Nephron (organoid): ENCODE measurements around the gene HSPG2.
"Not testable (repeated sequence)": the region's sequence is repeated elsewhere in the genome, so short reads cannot be mapped to it uniquely, and the experiment has no call there.

Experiments used
- H3K27ac Mint-ChIP-seq, 3 experiments: 2 replicates each; pipeline ENCODE4 v1.8.0; 2020; ENCODE audit warnings: mixed read lengths in 3 of 3, mild to moderate bottlenecking in 2 of 3, moderate library complexity in 1 of 3
- H3K27me3 Mint-ChIP-seq: 2 replicates; pipeline ENCODE4 v1.8.0; 2021; ENCODE audit warnings: low read depth, mild to moderate bottlenecking, moderate library complexity, mixed read lengths
- H3K36me3 Mint-ChIP-seq: 2 replicates; pipeline ENCODE4 v1.8.0; 2020; ENCODE audit warnings: low read depth, mixed read lengths
- H3K4me1 Mint-ChIP-seq: 2 replicates; pipeline ENCODE4 v1.8.0; 2020; ENCODE audit warnings: mixed read lengths
- H3K4me3 Mint-ChIP-seq, 3 experiments: 2 replicates each; pipeline ENCODE4 v1.8.0; 2020; ENCODE audit warnings: mild to moderate bottlenecking in 3 of 3, mixed read lengths in 3 of 3, moderate library complexity in 2 of 3
- H3K9me3 Mint-ChIP-seq: 2 replicates; pipeline ENCODE4 v1.8.0; 2020; ENCODE audit warnings: mixed read lengths
- TF ChIP-seq, protein P1 (sequence below), 3 experiments: fragments of 200-600 bp; sonication (generic); IDR thresholded peaks; one replicate each; pipeline ENCODE4 v1.5.0; 2021; ENCODE audit warnings: antibody characterized with exemption in 3 of 3; ENCODE audit not compliant: unreplicated experiment in 3 of 3

The HSPG2 gene

DNA sequence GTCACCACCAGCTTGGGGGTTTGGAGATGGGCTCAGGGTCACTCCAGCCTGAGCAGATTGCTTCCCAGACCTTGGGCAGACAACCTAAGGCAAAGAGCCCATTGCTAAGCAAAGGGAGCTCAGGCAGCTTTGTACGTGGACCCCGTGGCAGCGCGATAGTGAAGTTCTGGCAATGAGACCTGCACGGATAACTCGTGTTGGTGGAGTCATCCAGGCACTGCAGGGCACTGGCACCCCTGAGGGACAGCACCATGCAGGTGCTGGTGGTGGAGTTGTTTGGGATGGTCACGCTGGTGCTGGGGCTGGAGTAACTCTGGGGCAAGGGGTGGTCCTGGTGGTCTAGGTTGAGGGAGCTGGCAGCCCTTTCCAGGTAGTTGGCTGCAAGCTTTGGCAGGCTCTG lies 13.6 kb upstream of the HSPG2 start:
- no peaks in the 10 kb centered on the region for H3K9me3 Mint-ChIP-seq
- TF ChIP-seq, protein P1, sequence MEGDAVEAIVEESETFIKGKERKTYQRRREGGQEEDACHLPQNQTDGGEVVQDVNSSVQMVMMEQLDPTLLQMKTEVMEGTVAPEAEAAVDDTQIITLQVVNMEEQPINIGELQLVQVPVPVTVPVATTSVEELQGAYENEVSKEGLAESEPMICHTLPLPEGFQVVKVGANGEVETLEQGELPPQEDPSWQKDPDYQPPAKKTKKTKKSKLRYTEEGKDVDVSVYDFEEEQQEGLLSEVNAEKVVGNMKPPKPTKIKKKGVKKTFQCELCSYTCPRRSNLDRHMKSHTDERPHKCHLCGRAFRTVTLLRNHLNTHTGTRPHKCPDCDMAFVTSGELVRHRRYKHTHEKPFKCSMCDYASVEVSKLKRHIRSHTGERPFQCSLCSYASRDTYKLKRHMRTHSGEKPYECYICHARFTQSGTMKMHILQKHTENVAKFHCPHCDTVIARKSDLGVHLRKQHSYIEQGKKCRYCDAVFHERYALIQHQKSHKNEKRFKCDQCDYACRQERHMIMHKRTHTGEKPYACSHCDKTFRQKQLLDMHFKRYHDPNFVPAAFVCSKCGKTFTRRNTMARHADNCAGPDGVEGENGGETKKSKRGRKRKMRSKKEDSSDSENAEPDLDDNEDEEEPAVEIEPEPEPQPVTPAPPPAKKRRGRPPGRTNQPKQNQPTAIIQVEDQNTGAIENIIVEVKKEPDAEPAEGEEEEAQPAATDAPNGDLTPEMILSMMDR (IDR thresholded peaks at IDR 0.05; ENCODE audit: unreplicated experiment in 3 of 3) = no peak
- no peaks in the 10 kb centered on the region for H3K36me3 Mint-ChIP-seq
- peaks cover 43% of the 10 kb centered on the region for H3K4me1 Mint-ChIP-seq
- H3K4me3 Mint-ChIP-seq = no peak overlapping the region
- no peak overlapping the region for H3K27ac Mint-ChIP-seq
- H3K27me3 Mint-ChIP-seq = no peaks in the 10 kb centered on the region

DNA sequence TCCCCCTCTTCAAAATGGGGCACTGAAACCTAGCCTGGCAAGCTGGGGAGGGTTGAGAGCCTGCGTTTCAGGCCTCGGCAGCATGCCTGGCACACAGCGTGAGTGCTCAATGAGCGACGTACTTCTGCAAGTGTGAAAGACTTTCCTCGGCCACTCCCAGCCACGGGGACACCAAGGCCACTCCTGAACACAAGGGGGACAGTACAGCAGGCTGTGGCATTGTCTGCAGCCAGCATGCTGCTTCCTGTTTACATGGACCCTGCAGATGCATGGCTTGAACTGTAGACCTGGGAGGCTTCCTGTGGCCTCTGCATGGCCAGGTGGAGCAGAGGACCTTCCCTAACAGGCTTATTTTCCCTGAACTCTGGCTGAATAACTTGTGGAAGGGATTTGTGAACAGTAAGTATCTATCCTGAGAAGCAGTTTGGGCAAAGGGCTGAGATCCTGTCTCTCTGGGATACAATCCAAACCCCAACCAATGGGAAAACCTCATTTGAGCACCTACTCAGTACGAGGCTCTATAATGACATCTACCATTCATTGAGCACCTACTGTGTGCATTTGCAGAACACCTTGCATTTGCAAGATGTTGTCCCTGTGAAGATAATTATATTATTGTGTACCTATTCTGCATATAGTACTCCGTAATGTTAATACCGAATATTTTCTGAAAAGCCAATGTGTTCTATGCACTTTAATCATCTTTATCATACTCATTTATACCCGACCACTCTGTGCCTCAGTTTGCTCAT lies 9.9 kb upstream of the HSPG2 start:
- peaks cover 5% of the 10 kb centered on the region for H3K27me3 Mint-ChIP-seq
- TF ChIP-seq, protein P1 (IDR thresholded peaks at IDR 0.05; ENCODE audit: unreplicated experiment in 3 of 3) = no peak
- H3K9me3 Mint-ChIP-seq = no peaks in the 10 kb centered on the region
- H3K36me3 Mint-ChIP-seq = no peaks in the 10 kb centered on the region
- no peak overlapping the region for H3K27ac Mint-ChIP-seq
- H3K4me3 Mint-ChIP-seq = no peak overlapping the region
- H3K4me1 Mint-ChIP-seq = peaks cover 28% of the 10 kb centered on the region

DNA sequence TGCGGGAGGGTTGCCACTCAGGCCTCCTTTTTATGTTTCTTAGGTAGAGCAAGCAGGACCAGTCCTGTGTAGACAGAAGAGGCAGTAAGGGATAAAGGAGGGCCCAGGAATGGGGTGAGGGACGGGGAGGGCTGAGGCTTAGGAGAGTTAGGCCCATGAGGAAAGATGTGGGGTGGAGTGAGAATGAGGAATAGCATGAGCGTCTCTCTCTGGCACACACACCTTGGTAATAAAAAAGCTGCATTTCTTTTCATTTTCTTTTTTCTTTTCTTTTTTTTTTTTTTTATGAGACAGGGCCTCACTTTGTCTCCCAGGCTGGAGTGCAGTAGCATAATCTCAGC lies 7.6 kb upstream of the HSPG2 start:
- Mint-ChIP-seq H3K27ac (peak overlapping the region; percentile 67 to 89 (median 86)), H3K36me3 (no peaks in the 10 kb centered on the region), H3K9me3 (no peaks in the 10 kb centered on the region), H3K4me1 (peaks cover 33% of the 10 kb centered on the region), H3K27me3 (peaks cover 9% of the 10 kb centered on the region), H3K4me3 (no peak overlapping the region)
- TF ChIP-seq, protein P1 (IDR thresholded peaks at IDR 0.05; ENCODE audit: unreplicated experiment in 3 of 3) = no peak

- H3K27ac Mint-ChIP-seq = peak overlapping the region in 2 of 3 experiments; percentile 38 to 51
- H3K36me3 Mint-ChIP-seq, H3K4me3 Mint-ChIP-seq, H3K9me3 Mint-ChIP-seq, H3K27me3 Mint-ChIP-seq: not testable (repeated sequence)
- H3K4me1 Mint-ChIP-seq = peaks cover 49% of the 10 kb centered on the region
Measured at GRCh38 chr1:21942959-21943640, 6.0 kb upstream of the HSPG2 start.

DNA sequence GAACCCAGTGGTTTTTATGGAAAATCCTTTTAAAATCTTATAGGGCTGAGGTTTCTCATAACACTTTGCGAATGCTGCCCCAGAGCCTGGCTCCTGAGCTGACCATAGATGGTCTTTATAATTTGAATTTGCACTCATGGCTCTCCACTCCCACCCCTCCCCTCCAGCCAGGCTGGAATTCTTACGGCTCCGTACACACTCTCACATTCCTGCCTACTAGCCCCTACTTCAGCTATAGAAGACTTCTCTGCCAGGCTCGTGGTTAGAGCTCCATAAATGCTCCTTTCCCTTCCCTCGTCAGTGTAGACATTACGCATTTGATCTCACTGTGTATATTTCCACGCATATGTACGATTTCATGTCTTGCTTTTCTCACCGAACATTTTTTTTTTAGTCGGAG lies 5.4 kb upstream of the HSPG2 start:
- Mint-ChIP-seq H3K4me1 (peaks cover 55% of the 10 kb centered on the region), H3K9me3 (no peaks in the 10 kb centered on the region), H3K36me3 (no peaks in the 10 kb centered on the region), H3K4me3 (no peak overlapping the region), H3K27ac (peak overlapping the region in 2 of 3 experiments; percentile 38 to 51), H3K27me3 (peaks cover 9% of the 10 kb centered on the region)
- TF ChIP-seq, protein P1 (IDR thresholded peaks at IDR 0.05; ENCODE audit: unreplicated experiment in 3 of 3) = no peak

DNA sequence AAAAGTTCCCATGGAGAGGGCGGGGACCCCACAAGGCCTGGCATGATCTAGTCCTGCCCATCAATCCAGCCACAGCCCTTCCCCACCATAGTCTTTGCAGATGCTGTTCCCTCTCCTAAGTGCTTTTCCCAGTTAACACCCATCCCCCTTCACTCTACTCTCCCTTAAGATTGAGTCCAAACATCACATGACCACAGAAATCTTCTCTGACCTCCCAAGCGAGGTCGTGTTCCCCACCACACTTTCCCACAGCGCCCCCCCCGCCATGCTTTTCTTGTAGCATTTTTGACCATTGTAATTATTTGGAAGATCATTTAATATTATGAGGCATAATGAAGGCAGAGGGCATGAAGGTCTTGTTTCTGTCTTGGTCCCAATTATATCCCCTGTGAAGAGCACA lies 4.3 kb upstream of the HSPG2 start:
- peaks cover 9% of the 10 kb centered on the region for H3K27me3 Mint-ChIP-seq
- TF ChIP-seq, protein P1 (IDR thresholded peaks at IDR 0.05; ENCODE audit: unreplicated experiment in 3 of 3) = no peak

More for the DNA sequence above, 4.3 kb upstream of the HSPG2 start:
- no peaks in the 10 kb centered on the region for H3K36me3 Mint-ChIP-seq
- H3K4me1 Mint-ChIP-seq = peaks cover 53% of the 10 kb centered on the region
- H3K27ac Mint-ChIP-seq = peak overlapping the region; percentile 12 to 48 (median 16)
- H3K9me3 Mint-ChIP-seq = no peaks in the 10 kb centered on the region
- H3K4me3 Mint-ChIP-seq = no peak overlapping the region
